Astrocyte of the cerebellum (primary cell): ENCODE measurements around the gene SRRD.
"Not testable (repeated sequence)": the region's sequence is repeated elsewhere in the genome, so short reads cannot be mapped to it uniquely, and the experiment has no call there.

ENCODE experiments used
- DNase-seq: peaks from one replicate; pipeline ENCODE4 v3.0.0-alpha.2; 2011; ENCODE audit warnings: low read depth
- H3K4me3 ChIP-seq: 2 replicates; pipeline ENCODE4 v1.5.1; 2011; ENCODE audit warnings: mild to moderate bottlenecking, low read depth, low read length, moderate library complexity
- CTCF ChIP-seq: IDR thresholded peaks from 2 replicates; pipeline ENCODE4 v1.5.1; 2012; ENCODE audit warnings: low read length, low read depth, moderate library complexity, mild to moderate bottlenecking; ENCODE audit errors: missing control alignments
- in situ Hi-C: cut with HindIII; loops from 2 replicates; pipeline ENCODE4 v1.10.0; 2017; ENCODE audit warnings: low sequenced_read_pairs

The SRRD gene

GRCh38 chr22:26483439-26484359 is at the start of gene SRRD, which contains the start of gene HPS4:
Gene SRRD, plus strand, starts transcription at chr22:26483877. Its CDS starts 14 bp downstream, at chr22:26483891.
Gene HPS4, minus strand, starts transcription at chr22:26483783. Its CDS starts 2,021 bp downstream, at chr22:26481762.
- peak within 1 kb of the TSS; percentile 92 for H3K4me3 ChIP-seq
- peak; percentile 71 for DNase-seq
- in situ Hi-C loops = no loop called here
- no peak for TF ChIP-seq CTCF

GRCh38 chr22:26435327-26436093 is 48.2 kb upstream of the SRRD start:
- no peak for TF ChIP-seq CTCF
- no peak for DNase-seq
- in situ Hi-C loops = no loop called here
- H3K4me3 ChIP-seq = no peak overlapping the region

GRCh38 chr22:26436903-26437515 is 46.7 kb upstream of the SRRD start:
- H3K4me3 ChIP-seq = no peak overlapping the region
- in situ Hi-C loops = no loop called here
- no peak for DNase-seq
- TF ChIP-seq CTCF = no peak

- no peak for TF ChIP-seq CTCF
- in situ Hi-C loops = no loop called here
Observed at GRCh38 chr22:26437694-26438392, 45.8 kb upstream of the SRRD start.

GRCh38 chr22:26438776-26439175 is 44.9 kb upstream of the SRRD start:
- H3K4me3 ChIP-seq, in situ Hi-C loops, DNase-seq: not testable (repeated sequence)

More at GRCh38 chr22:26437694-26438392, 45.8 kb upstream of the SRRD start:
- DNase-seq = no peak
- no peak overlapping the region for H3K4me3 ChIP-seq

GRCh38 chr22:26439559-26439958 is 44.1 kb upstream of the SRRD start:
- H3K4me3 ChIP-seq = no peak overlapping the region
- in situ Hi-C loops = no loop called here
- no peak for DNase-seq
- TF ChIP-seq CTCF = no peak
